C4-2B (cell line): ENCODE measurements around the gene HERC2.

Experiments
- ZFX ChIP-seq: fragments of 450-650 bp; IDR thresholded peaks from 2 replicates; pipeline ENCODE4 v1.6.1; 2017
- TF ChIP-seq, protein P1 (sequence below): fragments of 450-650 bp; conservative IDR thresholded peaks from 2 replicates; pipeline ENCODE4 v1.5.1; 2017; ENCODE audit warnings: mild to moderate bottlenecking

DNA sequence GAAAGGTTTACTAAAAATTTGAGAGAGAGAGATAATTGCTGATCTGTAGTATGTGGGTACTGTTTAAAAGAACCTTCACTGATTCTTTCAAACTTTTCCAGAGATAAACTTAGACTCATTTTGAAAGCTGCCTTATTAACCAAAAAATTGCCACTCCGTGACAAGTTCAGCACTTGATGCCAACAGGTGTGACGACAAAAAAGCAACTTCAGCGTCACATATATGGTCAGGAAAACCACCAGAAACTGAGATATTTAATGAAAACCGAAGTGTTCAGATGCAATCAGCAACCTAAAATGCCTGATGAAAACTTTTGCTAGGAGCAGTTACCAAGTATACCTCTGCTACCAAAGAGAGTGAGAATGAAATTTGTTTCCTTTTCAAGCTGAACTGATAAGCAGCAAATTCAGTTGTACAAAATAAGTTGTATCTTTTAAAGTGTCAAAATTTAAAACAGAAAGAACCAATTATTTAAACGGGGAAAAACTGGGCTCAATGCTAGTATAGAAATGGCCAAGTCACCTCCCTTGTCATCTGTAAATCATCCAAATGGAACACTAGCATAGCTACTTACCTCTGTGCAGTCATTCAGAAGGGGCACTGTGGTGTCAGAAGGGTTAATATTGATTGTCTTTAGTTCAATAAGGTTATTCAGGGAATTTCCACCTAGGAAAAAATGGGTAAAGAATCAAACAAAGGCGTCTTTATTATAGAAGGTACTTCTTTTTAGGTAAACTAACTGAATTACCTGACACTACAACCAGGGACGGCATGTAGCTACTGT, 131.4 kb downstream of the HERC2 start:
- TF ChIP-seq, protein P1, sequence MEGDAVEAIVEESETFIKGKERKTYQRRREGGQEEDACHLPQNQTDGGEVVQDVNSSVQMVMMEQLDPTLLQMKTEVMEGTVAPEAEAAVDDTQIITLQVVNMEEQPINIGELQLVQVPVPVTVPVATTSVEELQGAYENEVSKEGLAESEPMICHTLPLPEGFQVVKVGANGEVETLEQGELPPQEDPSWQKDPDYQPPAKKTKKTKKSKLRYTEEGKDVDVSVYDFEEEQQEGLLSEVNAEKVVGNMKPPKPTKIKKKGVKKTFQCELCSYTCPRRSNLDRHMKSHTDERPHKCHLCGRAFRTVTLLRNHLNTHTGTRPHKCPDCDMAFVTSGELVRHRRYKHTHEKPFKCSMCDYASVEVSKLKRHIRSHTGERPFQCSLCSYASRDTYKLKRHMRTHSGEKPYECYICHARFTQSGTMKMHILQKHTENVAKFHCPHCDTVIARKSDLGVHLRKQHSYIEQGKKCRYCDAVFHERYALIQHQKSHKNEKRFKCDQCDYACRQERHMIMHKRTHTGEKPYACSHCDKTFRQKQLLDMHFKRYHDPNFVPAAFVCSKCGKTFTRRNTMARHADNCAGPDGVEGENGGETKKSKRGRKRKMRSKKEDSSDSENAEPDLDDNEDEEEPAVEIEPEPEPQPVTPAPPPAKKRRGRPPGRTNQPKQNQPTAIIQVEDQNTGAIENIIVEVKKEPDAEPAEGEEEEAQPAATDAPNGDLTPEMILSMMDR: no peak
- TF ChIP-seq ZFX: no peak
